CD4-positive, alpha-beta T cell treated with Interleukin-15 for 1 hour (primary cell): ENCODE measurements around the gene LRSAM1.
"Not testable (repeated sequence)": the region's sequence is repeated elsewhere in the genome, so short reads cannot be mapped to it uniquely, and the experiment has no call there.

Experiments used
- DNase-seq: peaks from one replicate; pipeline ENCODE4 v3.0.0-alpha.2; 2020

LRSAM1 gene

GRCh38 chr9:127463382-127463781 lies 12.1 kb downstream of the LRSAM1 start:
- no peak for DNase-seq

GRCh38 chr9:127463911-127464310 lies 12.6 kb downstream of the LRSAM1 start:
- DNase-seq: no peak

GRCh38 chr9:127466407-127466917 lies 15.2 kb downstream of the LRSAM1 start:
- not testable (repeated sequence) for DNase-seq

- DNase-seq: no peak
Observed at GRCh38 chr9:127467621-127468020, 16.3 kb downstream of the LRSAM1 start.

- no peak for DNase-seq
Observed at GRCh38 chr9:127470662-127471061, 19.4 kb downstream of the LRSAM1 start.

GRCh38 chr9:127473501-127473900 lies 22.2 kb downstream of the LRSAM1 start:
- no peak for DNase-seq

- DNase-seq: no peak
Observed at GRCh38 chr9:127473932-127474331, 22.6 kb downstream of the LRSAM1 start.

GRCh38 chr9:127474592-127474991 lies 23.3 kb downstream of the LRSAM1 start:
- DNase-seq: no peak

- no peak for DNase-seq
Observed at GRCh38 chr9:127479507-127480081, 28.3 kb downstream of the LRSAM1 start.

- DNase-seq: no peak
Observed at GRCh38 chr9:127482662-127483061, 31.4 kb downstream of the LRSAM1 start.

- DNase-seq: no peak
Observed at GRCh38 chr9:127485995-127486394, 34.7 kb downstream of the LRSAM1 start.

- DNase-seq: no peak
Observed at GRCh38 chr9:127488946-127489345, 37.6 kb downstream of the LRSAM1 start.

GRCh38 chr9:127489471-127490115 lies 38.3 kb downstream of the LRSAM1 start:
- DNase-seq: no peak

- DNase-seq: no peak
Observed at GRCh38 chr9:127490535-127491230, 39.4 kb downstream of the LRSAM1 start.

- no peak for DNase-seq
Observed at GRCh38 chr9:127491516-127491915, 40.2 kb downstream of the LRSAM1 start.

GRCh38 chr9:127492616-127493015 lies 41.3 kb downstream of the LRSAM1 start:
- no peak for DNase-seq

GRCh38 chr9:127493592-127494303 lies 42.4 kb downstream of the LRSAM1 start:
- DNase-seq: no peak

- DNase-seq: no peak
Observed at GRCh38 chr9:127494304-127494702, 43.0 kb downstream of the LRSAM1 start.

GRCh38 chr9:127495884-127496555 lies 44.7 kb downstream of the LRSAM1 start:
- DNase-seq: no peak

GRCh38 chr9:127496974-127497373 lies 45.7 kb downstream of the LRSAM1 start:
- no peak for DNase-seq

- DNase-seq: no peak
Observed at GRCh38 chr9:127497656-127498290, 46.5 kb downstream of the LRSAM1 start.

- DNase-seq: no peak
Observed at GRCh38 chr9:127498298-127498697, 47.0 kb downstream of the LRSAM1 start.
